Jurkat, Clone E6-1 (cell line): ENCODE data around the gene CCDC7.
"Not testable (repeated sequence)": the region's sequence is repeated elsewhere in the genome, so short reads cannot be mapped to it uniquely, and the experiment has no call there.

Experiments
- DNase-seq: peaks from one replicate; pipeline ENCODE4 v3.0.0-alpha.2; 2011; ENCODE audit warnings: low read depth, low spot score
- H3K4me3 ChIP-seq: 2 replicates; pipeline ENCODE4 v1.5.1; 2011; ENCODE audit warnings: mild to moderate bottlenecking, low read length, control low read depth, moderate library complexity

CCDC7 gene

DNA sequence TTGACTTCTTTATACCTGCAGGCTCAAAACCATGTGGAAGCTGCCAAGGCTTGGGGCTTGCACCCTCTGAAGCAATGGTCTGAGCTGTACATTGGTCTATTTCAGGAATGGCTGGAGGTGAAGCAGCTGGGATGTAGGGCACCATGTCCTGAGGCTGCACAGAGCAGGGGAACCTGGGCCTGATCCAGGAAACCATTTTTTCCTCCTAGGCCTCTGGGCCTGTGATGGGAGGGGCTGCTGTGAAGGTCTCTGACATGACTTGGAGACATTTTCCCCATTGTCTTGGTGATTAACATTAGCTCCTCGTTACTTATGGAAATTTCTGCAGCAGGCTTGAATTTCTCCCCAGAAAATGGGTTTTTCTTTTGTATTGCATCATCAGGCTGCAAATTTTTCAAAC lies 211.5 kb downstream of the CCDC7 start:
- not testable (repeated sequence) for DNase-seq, H3K4me3 ChIP-seq

DNA sequence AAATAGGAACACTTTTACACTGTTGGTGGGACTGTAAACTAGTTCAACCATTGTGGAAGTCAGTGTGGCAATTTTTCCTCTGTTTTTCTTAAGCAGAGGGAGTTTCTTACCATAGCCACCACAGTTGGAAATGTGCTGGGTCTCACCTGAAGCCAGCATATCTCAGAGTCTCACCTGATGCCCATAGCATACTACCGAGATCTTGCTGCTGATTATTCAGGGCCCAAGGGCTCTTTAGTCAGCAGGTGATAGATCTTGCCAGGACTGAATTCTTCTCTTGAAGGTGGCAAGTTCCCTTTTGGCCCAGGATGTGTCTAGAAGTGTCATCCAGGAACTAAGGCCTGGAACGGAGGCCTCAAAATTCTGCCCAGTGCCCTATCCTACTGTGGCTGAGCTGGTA lies 215.4 kb downstream of the CCDC7 start:
- DNase-seq = no peak
- H3K4me3 ChIP-seq = no peak overlapping the region

DNA sequence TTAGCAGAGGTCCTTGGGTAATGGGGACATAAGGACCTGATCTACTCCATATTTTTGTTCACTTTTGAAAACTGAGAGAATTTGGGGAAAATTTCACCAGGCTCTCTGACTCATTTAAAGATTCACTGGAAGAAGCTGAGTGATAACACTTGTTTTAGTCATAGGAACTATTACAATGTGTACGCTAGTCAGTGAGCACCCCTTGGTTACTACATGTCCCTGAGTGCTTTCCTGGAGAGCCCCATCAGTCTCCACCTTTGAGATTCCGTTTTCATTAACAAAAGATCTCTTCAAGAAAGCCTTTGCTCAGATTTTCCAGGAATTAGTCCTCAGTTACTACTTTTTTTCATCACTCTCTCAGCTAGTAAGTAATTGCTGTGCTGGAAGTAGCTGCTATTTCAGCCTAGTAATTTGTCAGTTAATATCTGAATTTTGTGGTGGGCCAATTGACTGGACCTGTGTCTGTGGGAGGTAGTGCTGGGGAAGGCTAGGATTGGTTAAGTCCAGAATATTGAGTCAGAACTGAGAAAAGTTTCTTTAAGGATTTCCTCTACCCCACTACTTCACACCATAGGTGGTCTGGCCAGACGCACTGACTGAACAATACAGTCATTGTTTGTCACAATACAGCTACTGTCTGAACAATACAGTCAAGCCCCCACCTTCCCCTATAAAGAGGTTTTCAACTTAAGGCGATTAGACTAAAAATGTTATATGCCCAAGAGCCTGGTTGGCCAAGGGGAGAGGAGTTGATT lies 235.0 kb downstream of the CCDC7 start:
- H3K4me3 ChIP-seq = no peak overlapping the region
- DNase-seq = no peak

DNA sequence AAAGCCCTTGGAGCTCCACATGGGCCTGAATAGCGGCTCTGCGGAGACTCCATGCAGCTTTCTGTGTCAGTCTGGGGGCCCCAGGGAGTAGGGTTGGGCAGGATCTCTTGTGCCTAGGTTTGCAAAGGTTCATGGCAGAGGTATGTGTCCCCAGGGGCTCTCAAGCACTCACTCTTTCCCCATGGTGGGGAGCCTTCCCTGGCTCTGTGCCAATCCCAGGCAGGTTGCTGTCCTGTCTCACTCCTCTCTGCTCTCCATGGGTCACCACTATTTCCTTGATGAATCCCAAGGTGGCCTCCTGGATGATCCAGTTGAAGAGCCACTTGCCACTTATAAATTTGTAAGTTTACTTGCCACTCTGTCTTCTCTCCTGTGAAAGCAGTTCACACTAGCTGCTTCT lies 238.4 kb downstream of the CCDC7 start:
- DNase-seq = no peak
- H3K4me3 ChIP-seq = no peak overlapping the region

DNA sequence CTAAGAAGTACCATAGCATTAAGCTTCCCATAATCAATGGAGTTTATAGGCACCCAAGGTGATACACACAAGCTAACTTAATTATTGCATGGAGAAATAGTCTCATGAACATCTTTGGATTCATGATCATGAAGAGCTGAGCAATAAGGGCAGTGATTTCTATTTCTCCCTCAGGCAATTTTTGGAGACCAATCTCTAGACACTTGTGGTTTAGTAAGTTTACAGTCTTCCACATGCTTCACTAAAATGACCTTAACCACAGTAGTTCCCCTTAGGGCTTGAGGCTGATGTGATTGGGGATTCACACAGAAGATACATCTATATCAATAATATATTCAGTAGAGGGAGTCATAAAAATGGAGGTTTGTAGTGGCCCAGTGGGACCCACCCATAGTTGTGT lies 241.2 kb downstream of the CCDC7 start:
- no peak overlapping the region for H3K4me3 ChIP-seq
- DNase-seq = no peak

DNA sequence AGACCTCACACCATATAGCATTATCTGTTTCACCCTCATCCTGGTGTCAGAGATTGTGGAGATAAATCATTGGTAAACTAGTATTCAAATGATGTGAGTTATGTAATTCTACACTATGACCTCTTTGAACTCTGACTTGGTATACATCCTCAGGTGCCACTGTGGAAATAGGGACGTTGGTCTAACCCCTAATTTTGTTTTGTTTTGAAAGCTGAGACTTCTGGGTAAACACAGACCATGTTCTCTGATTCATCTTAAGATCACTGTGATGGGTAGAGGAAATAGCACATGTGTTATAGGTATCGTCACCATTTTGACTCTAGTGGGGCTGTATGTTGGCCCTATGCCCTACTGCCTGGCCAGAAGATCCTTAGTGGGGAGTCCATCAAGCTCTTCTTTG lies 241.6 kb downstream of the CCDC7 start:
- DNase-seq = no peak
- H3K4me3 ChIP-seq = no peak overlapping the region

DNA sequence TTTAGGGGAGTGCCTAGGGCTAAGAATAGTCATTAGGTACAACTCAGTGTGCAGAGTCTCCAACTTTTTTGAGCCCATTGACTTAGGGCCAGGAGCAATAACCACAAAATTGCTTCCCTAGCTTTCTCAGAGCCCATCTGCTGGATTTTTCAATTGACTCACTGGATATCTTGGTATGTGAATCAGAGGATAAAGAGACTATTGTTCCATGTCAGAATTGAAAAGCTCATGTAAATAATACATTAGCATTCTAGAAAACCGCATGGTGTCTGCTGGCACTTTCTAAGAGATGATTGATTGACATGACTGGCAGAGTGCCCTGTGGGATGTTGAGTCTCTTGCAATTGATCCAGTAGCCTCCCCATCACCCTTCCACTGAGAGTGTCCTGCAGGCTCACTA lies 246.2 kb downstream of the CCDC7 start:
- H3K4me3 ChIP-seq = no peak overlapping the region
- no peak for DNase-seq

DNA sequence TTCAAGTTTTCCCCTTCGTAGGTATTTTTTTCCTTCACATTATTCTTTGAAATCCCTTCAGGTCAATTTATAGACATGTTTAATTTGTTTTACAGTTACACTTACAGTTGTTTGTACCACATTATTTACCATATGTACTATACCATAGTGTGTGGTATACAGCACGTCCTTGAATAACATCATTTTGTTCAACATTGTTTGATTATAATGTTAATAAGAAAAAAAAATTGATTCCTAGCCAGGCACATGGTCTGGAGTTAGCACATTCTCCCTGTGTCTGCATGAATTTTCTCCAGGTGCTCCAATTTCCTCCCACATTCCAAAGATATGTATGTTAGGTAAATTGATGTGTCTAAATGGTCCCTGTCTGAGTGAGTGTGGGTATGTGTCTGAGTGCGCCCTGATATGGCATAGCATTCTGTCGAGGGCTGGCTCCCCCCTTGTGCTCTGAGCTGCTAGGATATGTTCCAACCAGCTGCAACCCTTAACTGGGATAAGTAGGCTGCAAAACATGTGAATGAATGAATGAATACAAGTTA lies 247.6 kb downstream of the CCDC7 start:
- DNase-seq = no peak
- no peak overlapping the region for H3K4me3 ChIP-seq

DNA sequence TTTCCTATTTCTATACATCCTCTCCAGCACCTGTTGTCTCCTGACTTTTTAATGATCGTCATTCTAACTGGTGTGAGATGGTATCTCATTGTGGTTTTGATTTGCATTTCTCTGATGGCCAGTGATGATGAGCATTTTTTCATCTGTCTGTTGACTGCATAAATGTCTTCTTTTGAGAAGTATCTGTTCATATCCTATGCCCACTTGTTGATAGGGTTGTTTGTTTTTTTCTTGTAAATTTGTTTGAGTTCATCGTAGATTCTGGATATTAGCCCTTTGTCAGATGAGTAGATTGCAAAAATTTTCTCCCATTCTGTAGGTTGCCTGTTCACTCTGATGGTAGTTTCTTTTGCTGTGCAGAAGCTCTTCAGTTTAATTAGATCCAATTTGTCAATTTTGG lies 253.7 kb downstream of the CCDC7 start:
- not testable (repeated sequence) for H3K4me3 ChIP-seq, DNase-seq

DNA sequence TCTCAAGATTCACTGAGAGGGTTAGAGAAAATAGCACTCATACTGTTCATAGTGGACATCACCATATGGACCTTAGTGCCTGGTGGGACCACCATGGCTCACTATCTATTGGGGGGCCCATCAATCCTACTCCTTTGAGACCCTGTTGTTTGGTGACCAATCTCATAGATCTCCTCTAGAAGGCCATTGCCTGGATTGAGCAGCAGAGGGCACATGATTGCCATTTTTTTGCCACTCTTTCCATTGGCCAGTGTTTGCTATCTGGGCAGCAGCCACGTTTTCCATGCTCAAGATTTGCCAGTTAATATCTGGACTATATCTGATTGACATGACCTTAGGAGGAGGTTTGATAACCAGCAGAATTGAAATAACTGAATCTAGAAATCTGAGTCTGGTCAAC lies 267.6 kb downstream of the CCDC7 start:
- DNase-seq = no peak
- no peak overlapping the region for H3K4me3 ChIP-seq

DNA sequence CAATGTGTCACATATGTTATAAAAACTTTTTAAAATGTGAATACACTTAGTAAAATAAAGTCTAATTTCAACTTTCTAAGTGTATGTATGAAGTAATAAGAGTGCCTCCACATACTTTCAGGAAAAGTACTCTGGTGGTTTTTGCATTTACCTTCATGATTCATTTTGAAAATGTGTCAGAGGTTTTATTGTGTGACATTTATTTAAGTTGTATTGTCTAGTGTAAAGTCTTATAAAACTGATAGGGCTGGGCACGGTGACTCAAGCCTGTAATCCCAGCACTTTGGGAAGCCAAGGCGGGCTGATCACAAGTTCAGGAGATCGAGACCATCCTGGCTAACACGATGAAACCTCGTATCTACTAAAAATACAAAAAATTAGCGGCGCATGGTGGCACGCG lies 285.6 kb downstream of the CCDC7 start:
- no peak overlapping the region for H3K4me3 ChIP-seq
- no peak for DNase-seq

DNA sequence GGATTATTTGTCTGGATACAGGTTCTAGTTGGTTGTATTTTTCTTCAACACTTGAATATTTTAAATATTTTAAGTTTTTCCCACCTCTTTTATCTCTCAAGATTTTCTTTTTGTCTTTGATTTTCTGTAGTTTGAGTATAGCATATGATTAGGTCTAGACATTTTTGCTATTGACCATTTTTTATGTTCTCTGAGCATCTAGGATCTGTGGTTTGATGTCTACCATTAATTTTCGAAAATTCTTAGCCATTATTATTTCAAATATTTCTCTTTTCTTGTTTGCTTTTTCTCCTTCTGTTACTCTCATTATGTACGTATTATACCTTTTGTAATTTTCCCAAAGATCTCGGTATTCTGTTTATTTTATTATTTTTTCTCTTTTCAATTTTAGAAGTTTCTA lies 293.0 kb downstream of the CCDC7 start:
- no peak for DNase-seq
- H3K4me3 ChIP-seq = no peak overlapping the region

DNA sequence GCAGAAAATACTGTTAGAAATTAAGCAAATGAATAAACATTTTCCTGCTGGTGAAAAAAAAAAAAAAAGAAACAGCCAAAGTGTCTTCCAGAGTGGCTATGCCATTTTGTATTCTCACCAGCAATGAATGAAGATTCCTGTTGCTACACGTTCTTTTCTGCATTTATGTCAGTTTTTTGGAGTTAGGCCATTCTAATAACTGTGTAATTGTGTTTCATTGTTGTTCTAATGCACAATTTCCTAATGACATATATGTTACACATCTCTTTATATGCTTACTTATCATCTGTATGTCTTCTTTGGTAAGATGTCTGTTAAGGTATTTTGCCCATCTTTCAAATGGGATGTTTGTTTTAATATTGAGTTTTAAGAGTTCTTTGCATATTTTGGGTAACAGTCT lies 298.4 kb downstream of the CCDC7 start:
- no peak for DNase-seq

DNA sequence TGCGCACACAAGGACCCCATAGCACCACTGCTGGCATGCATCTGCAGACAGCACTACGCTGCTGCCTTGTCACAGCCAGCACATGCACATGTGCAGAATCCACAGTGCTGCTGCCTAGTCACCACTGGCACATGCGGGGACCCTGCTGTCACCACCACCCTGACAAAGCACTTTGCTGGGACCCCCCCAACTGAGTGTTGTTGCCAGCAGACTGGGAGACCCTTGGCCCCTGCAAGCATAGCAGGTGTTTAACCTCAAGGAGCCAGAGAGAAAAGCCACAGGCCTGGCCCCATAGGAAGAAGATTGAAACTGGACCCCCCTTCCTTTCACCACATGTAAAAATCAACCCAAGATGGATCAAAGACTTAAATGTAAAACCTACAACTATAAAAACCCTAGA lies 300.9 kb downstream of the CCDC7 start:
- no peak overlapping the region for H3K4me3 ChIP-seq
- DNase-seq = no peak

More for the DNA sequence above, 298.4 kb downstream of the CCDC7 start:
- H3K4me3 ChIP-seq = no peak overlapping the region

DNA sequence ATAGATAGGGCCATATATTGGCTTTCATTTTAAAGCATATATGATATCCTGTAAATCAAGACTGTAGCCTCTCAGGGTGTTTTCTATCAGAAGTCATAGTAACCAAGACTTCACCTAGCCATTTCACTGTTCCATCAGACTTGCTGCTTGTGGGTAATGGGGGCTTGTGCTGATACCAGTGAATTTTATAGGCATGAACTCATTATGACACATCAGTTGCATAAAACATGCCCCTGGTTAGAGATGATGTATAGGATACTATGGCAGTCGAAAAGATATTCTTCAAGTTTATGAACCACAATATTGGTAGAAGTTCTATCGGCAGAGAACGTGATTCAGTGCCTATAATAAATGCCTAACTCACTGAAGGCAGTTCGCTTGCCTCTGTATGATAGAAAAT lies 305.6 kb downstream of the CCDC7 start:
- H3K4me3 ChIP-seq = no peak overlapping the region
- no peak for DNase-seq

DNA sequence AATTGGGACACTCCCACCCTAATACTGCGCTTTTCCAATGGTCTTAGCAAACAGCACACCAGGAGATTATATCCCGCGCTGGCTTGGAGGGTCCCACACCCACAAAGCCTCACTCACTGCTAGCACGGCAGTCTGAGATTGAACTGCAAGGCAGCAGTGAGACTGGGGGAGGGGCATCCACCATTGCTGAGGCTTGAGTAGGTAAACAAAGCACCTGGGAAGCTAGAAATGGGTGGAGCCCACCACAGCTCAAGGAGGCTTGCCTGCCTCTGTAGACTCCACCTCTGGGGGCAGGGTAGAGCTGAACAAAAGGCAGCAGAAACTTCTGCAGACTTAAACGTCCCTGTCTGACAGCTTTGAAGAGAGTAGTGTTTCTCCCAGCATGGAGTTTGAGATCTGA lies 309.0 kb downstream of the CCDC7 start:
- DNase-seq, H3K4me3 ChIP-seq: not testable (repeated sequence)

DNA sequence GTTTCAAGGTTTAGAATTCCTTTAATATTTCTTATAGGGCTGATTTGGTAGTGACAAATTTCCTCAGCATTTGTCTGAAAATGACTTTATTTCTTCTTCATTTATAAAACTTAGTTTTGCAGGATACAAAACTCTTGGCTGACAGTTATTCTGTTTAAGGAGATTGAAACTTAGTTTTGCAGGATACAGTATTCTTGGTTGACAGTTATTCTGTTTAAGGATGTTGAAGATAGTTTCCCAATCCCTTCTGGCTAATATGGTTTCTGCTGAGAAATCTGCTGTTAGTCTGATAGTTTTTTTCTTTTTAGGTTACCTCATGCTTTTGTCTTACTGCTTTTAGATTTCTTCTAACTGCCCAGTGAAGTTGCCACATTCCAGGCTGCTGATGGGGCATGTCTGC lies 325.3 kb downstream of the CCDC7 start:
- no peak overlapping the region for H3K4me3 ChIP-seq
- no peak for DNase-seq

DNA sequence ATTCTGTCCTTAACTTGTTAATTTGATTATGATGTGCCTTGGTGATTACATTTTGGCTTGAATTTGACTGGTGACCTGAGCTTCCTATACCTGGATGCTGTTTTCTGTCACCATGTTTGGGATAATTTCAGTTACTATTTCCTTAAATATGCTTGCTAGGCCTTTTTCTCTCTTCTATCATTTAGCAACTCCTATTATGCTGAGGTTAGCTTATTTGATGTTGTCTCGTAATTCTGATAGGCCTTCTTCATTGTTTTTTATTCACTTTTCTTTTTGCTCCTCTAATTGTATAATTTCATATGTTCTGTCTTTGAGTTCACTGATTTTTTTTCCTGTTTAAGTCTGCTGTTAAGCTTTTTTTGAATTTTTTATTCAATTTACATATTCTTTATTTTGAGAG lies 327.2 kb downstream of the CCDC7 start:
- no peak for DNase-seq
- no peak overlapping the region for H3K4me3 ChIP-seq

DNA sequence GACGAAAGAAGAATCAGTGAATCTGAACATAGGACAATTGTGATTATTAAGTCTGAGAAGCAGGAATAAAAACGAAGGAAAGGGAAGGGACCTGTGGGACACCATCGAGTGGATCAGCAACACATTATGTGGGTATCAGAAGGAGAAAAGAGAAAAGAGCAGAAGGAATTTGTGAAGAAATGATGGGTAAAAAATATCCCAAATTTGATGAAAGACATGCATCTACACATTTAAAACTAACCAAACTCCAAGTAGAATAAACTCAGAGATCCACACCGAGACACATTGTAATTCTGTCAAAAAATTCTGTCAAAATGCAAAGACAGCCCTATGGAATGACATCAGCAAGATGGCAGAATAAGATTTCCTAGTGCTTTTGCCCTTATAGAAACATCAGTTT lies 341.0 kb downstream of the CCDC7 start:
- no peak overlapping the region for H3K4me3 ChIP-seq
- no peak for DNase-seq

DNA sequence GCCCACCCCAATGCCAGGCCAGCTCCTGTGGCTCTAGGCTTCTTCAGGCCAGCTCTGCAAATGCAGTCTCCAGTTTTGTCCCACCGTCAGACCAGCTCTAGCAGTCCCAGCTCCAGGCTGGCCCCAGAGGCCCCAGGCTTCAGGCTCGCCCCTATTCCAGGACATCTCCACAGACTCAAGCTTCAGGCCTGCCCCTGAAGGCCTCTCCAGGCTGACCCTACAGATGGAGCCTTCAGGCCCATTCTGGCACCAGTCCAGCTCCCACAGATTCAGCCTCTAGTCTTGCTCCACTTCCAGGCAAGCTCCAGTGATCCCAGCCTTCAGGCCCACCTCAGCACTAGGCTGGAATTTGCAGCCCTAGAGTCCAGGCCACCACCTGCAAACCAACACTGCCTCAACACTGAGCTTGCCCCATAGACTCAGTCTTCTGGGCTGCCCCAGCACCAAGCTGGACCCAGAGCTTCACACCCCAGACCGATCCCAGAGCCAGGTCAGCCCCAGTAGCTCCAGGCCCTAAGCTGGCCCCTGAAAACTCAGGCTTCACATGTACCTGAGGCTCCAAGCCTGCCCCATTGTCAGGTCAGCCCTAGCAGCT lies 341.8 kb downstream of the CCDC7 start:
- no peak for DNase-seq
- H3K4me3 ChIP-seq = no peak overlapping the region

DNA sequence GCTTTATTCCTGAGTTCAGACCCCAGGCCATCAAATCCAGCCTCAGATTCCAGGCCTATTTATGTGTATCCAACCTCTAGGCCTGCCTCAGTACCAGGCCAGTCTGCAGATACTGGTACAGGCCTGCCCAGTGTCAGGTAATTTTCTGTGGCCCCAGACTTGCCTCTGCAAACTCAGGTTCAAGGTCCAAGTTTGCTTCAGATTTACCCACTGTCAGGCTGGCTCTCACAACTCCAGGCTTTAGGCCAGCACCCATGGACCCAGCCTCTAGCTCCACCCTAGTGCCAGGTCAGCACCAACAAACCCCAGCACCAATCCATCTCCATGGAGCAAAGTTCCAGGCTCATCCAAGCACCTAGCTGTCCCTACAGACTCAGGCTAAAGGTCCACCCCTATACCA lies 342.4 kb downstream of the CCDC7 start:
- H3K4me3 ChIP-seq = no peak overlapping the region
- DNase-seq = no peak
